ENCODE measurements around the gene TUBB2B.

DNA sequence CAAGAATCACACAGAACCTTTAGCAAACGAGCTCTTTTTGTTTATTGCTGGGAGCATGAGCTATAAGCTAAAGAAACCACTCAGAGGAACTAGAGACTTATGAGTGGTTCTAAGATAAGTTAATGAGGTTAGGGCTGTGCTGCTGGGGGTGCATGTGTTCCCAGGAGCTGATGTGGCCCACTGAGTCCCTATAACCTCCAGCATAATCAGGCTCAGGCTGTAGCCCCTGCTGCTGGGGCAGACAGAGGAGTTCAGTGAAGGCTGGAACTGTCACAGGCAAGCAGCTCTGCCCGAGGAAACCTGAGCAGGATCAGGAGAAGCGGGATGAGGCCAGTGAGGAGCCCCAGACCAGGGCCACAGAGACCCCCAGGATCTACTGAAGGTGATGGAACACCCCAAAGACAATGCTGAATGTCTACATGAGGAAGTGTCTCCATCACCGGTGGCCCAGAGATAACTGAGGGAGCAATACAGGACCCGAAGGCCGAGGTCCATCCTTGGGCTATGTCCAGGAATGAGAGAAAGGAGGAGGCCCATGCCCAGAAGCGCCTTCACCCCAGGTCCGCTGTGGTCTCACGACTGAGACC is 17.3 kb downstream of the TUBB2B start:
- TF ChIP-seq, protein P1, sequence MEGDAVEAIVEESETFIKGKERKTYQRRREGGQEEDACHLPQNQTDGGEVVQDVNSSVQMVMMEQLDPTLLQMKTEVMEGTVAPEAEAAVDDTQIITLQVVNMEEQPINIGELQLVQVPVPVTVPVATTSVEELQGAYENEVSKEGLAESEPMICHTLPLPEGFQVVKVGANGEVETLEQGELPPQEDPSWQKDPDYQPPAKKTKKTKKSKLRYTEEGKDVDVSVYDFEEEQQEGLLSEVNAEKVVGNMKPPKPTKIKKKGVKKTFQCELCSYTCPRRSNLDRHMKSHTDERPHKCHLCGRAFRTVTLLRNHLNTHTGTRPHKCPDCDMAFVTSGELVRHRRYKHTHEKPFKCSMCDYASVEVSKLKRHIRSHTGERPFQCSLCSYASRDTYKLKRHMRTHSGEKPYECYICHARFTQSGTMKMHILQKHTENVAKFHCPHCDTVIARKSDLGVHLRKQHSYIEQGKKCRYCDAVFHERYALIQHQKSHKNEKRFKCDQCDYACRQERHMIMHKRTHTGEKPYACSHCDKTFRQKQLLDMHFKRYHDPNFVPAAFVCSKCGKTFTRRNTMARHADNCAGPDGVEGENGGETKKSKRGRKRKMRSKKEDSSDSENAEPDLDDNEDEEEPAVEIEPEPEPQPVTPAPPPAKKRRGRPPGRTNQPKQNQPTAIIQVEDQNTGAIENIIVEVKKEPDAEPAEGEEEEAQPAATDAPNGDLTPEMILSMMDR (IDR thresholded peaks at IDR 0.05) = no peak
- no peak for TF ChIP-seq POLR2A (IDR thresholded peaks at IDR 0.05)
